ENCODE data around the gene MS4A8. TPM values are rescaled to one million over a fixed set of nuclear protein-coding genes. Genes with fewer than 3 reads are reported as not detected.
"Not testable (repeated sequence)": the region's sequence is repeated elsewhere in the genome, so short reads cannot be mapped to it uniquely, and the experiment has no call there.

The MS4A8 gene
- not detected in 2 replicates for total RNA-seq

DNA sequence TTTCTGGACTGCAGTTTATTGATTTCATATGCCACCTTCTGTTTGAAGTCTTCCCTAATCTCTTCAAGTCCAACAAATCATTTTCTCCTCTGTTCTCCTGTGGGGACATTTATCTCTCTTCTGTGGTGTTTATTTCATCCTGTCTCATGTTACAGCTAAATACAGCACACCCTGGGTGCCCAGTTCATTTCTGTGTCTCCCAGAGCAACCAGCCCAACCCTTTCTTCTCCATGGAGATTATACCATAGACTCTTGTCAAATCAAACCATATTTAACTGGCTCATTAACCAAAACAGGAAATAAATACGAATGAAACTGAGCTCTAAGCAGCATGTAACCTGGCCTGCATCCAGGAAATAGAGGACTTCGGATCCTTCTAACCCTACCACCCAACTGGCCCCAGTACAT lies at the start of gene MS4A8:
Gene MS4A8, plus strand, starts transcription at position 329 of the 408 bp plus-strand sequence. CDS start 1,249 bp downstream, outside the sequence.
- H3K4me3 ChIP-seq (ENCODE audit: low read depth, low read length), result no peak within 1 kb of the TSS
- no peak for DNase-seq (ENCODE audit: low read depth)
- TF ChIP-seq, protein P1, sequence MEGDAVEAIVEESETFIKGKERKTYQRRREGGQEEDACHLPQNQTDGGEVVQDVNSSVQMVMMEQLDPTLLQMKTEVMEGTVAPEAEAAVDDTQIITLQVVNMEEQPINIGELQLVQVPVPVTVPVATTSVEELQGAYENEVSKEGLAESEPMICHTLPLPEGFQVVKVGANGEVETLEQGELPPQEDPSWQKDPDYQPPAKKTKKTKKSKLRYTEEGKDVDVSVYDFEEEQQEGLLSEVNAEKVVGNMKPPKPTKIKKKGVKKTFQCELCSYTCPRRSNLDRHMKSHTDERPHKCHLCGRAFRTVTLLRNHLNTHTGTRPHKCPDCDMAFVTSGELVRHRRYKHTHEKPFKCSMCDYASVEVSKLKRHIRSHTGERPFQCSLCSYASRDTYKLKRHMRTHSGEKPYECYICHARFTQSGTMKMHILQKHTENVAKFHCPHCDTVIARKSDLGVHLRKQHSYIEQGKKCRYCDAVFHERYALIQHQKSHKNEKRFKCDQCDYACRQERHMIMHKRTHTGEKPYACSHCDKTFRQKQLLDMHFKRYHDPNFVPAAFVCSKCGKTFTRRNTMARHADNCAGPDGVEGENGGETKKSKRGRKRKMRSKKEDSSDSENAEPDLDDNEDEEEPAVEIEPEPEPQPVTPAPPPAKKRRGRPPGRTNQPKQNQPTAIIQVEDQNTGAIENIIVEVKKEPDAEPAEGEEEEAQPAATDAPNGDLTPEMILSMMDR (conservative IDR thresholded peaks at IDR 0.05; ENCODE audit: low read depth, low read length), result no peak

DNA sequence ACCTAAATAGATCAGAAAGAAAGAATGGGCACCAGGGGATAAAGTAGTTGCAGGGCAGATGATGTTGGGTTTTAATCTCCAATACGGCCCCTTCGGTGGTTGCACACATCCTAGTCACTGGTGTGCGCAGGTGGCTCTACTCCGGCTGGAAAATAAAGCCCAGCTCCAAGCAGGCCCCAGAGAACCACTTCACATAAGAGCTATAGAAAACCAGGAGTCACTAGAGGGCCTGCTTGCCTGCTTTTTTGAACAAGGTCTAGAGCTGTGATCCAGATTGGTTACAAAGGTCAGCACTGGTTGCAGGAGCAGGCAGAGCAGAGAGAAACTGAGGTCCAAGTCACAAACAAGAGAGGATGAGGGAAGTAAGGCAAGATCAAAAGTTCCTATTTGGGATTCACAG lies 41.5 kb upstream of the MS4A8 start:
- DNase-seq (ENCODE audit: low read depth), result no peak
- TF ChIP-seq, protein P1 (conservative IDR thresholded peaks at IDR 0.05; ENCODE audit: low read depth, low read length), result no peak
- no peak overlapping the region for H3K4me3 ChIP-seq (ENCODE audit: low read depth, low read length)

GRCh38 chr11:60658409-60658808 lies 41.0 kb upstream of the MS4A8 start:
- TF ChIP-seq, protein P1 (conservative IDR thresholded peaks at IDR 0.05; ENCODE audit: low read depth, low read length), result no peak
- DNase-seq (ENCODE audit: low read depth), result no peak
- H3K4me3 ChIP-seq (ENCODE audit: low read depth, low read length), result no peak overlapping the region

DNA sequence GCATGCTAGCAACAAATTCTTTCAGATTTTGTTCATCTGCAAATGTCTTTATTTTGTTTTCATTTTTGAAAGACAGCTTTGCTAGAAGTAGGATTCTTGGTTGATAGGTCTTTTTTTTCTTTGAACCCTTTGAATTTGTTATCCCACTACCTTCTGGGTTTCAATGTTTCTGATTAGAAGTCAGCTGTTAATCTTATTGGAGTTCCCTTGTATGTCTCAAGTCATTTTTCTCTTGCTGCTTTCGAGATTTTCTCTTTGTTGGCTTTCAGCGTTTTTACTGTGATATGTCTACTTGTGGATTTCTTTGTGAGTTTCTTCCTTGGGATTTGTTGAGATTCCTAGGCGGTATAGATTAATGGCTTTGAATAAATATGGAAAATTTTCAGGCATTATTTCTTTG lies 27.2 kb upstream of the MS4A8 start:
- DNase-seq (ENCODE audit: low read depth), result no peak
- H3K4me3 ChIP-seq (ENCODE audit: low read depth, low read length), result no peak overlapping the region
- TF ChIP-seq, protein P1 (conservative IDR thresholded peaks at IDR 0.05; ENCODE audit: low read depth, low read length), result no peak

GRCh38 chr11:60678231-60678630 lies 21.2 kb upstream of the MS4A8 start:
- not testable (repeated sequence) for DNase-seq (ENCODE audit: low read depth); H3K4me3 ChIP-seq (ENCODE audit: low read depth, low read length)

DNA sequence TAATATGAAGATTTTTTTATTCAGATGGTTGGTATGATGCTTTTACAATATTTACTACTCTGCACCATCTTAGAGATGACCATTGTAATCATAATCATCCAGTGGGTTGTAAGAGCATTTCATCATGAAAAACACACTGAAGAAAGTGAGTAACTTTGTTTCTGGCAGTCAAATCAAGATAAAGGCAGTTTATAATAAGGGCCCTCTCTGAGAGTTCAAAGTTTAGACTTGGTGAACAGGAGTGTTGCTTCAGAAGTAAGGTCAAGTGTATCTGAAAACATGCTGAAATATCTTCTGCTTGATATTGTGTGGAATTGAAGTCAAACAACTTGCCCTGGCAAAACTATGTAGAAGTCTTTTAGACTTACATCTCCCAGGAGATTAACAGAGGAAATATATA lies 19.5 kb upstream of the MS4A8 start:
- no peak for DNase-seq (ENCODE audit: low read depth)
- TF ChIP-seq, protein P1 (conservative IDR thresholded peaks at IDR 0.05; ENCODE audit: low read depth, low read length), result no peak
- H3K4me3 ChIP-seq (ENCODE audit: low read depth, low read length), result no peak overlapping the region

DNA sequence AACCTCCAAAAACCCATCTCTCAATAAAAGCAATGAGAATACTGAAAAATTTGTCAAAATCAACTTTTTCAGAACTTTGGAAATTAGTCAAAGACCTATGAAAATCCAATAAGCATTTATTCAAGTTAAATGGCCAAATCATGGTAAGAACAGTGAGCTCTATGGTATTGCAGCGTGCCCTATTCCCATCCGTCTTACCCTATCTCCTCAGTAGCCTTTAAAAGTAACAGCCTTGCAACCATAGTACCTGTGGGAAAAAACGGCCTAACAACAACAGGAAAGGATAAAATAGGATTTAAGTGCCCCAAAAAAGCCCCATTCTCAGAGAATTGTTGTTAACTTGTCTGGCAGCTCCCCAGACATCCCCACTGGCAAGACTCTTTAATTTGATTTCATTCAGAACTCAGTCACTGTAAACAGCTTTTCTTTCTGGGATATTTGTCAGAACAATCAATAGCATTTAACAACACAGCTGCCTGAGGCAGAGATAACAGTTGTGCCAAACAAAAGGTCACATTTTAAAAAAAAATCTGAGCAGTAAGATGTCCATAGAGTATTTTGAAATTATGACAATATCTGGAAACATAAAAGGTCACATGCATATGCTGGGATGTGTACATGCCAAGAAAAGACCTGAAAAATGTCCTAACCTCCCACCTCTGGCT lies 18.8 kb upstream of the MS4A8 start:
- no peak overlapping the region for H3K4me3 ChIP-seq (ENCODE audit: low read depth, low read length)
- TF ChIP-seq, protein P1 (conservative IDR thresholded peaks at IDR 0.05; ENCODE audit: low read depth, low read length), result no peak
- DNase-seq (ENCODE audit: low read depth), result no peak

- H3K4me3 ChIP-seq (ENCODE audit: low read depth, low read length); DNase-seq (ENCODE audit: low read depth): not testable (repeated sequence)
Measured at GRCh38 chr11:60684541-60684848, 14.9 kb upstream of the MS4A8 start.

All from epithelial cell of proximal tubule (primary cell).